ENCODE results near the gene HECA. TPM values are rescaled to one million over a fixed set of nuclear protein-coding genes. Genes with fewer than 3 reads are reported as not detected.
A peak's percentile ranks its signal among the peaks of the same experiment; 100 is the strongest.

Gene HECA
- total RNA-seq, 1 experiment from 2014 or later = 9.4 TPM

- 0 out of 2 replicates have a peak, but pooled peaks have one; percentile 24 for TF ChIP-seq MYBL2 (CRISPR knock-in tag; IDR thresholded peaks at IDR 0.05)
- TF ChIP-seq ZNF232 (CRISPR knock-in tag; IDR thresholded peaks at IDR 0.05) = peak; percentile 37; the same call in 1 of the 2 replicates
- 0 out of 2 replicates have a peak, but pooled peaks have one; percentile 9 for TF ChIP-seq TEAD1 (CRISPR knock-in tag; IDR thresholded peaks at IDR 0.05)
- no peak for TF ChIP-seq ZNF423 (CRISPR knock-in tag; IDR thresholded peaks at IDR 0.05)
These were observed at the start of gene HECA (continued) for GRCh38 chr6:139134817-139135577.

DNA sequence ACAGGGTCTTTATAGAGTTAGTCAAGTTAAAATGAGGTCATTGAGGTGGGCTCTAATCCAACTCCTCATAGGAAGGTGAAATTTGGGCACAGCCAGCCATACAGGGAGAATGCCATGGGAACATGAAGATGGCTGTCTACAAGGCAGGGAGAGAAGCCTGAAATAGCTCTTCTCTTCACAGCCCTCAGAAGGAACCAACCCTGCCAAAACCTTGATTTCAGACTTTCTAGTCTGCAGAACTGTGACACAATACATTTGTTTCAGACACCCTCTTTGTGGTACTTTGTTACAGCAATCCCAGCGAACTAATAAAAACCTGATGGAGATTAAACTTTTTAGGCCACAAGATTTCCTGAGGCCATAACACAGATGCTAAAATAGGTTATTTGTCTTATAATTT is 43.1 kb upstream of the HECA start:
- CTCF ChIA-PET = no interaction called here
- peaks cover 34% of the 10 kb centered on the region for H3K9me3 Mint-ChIP-seq
- POLR2A ChIA-PET = no interaction called here
- H3K27ac Mint-ChIP-seq = no peak overlapping the region
- no peak for ATAC-seq
- no peak overlapping the region for H3K4me3 Mint-ChIP-seq
- peaks cover 13% of the 10 kb centered on the region for H3K36me3 Mint-ChIP-seq
- no peak for DNase-seq (ENCODE audit: low spot score)
- no peaks in the 10 kb centered on the region for H3K4me1 Mint-ChIP-seq
- H3K27me3 Mint-ChIP-seq (ENCODE audit: low read depth) = no peaks in the 10 kb centered on the region
- no peak for TF ChIP-seq GTF2I (CRISPR knock-in tag; conservative IDR thresholded peaks at IDR 0.05)
- no peak for TF ChIP-seq MAX (CRISPR knock-in tag; IDR thresholded peaks at IDR 0.05)
- no peak for TF ChIP-seq STAT6 (CRISPR knock-in tag; conservative IDR thresholded peaks at IDR 0.05; ENCODE audit: low read depth)
- TF ChIP-seq TP53 (CRISPR knock-in tag; IDR thresholded peaks at IDR 0.05) = no peak
- TF ChIP-seq, protein P1, sequence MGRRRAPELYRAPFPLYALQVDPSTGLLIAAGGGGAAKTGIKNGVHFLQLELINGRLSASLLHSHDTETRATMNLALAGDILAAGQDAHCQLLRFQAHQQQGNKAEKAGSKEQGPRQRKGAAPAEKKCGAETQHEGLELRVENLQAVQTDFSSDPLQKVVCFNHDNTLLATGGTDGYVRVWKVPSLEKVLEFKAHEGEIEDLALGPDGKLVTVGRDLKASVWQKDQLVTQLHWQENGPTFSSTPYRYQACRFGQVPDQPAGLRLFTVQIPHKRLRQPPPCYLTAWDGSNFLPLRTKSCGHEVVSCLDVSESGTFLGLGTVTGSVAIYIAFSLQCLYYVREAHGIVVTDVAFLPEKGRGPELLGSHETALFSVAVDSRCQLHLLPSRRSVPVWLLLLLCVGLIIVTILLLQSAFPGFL (CRISPR knock-in tag; IDR thresholded peaks at IDR 0.05; ENCODE audit: borderline replicate concordance) = no peak
- TF ChIP-seq AR (CRISPR knock-in tag; IDR thresholded peaks at IDR 0.05) = no peak
- no peak for TF ChIP-seq ZNF671 (CRISPR knock-in tag; IDR thresholded peaks at IDR 0.05)
- TF ChIP-seq, protein P2, sequence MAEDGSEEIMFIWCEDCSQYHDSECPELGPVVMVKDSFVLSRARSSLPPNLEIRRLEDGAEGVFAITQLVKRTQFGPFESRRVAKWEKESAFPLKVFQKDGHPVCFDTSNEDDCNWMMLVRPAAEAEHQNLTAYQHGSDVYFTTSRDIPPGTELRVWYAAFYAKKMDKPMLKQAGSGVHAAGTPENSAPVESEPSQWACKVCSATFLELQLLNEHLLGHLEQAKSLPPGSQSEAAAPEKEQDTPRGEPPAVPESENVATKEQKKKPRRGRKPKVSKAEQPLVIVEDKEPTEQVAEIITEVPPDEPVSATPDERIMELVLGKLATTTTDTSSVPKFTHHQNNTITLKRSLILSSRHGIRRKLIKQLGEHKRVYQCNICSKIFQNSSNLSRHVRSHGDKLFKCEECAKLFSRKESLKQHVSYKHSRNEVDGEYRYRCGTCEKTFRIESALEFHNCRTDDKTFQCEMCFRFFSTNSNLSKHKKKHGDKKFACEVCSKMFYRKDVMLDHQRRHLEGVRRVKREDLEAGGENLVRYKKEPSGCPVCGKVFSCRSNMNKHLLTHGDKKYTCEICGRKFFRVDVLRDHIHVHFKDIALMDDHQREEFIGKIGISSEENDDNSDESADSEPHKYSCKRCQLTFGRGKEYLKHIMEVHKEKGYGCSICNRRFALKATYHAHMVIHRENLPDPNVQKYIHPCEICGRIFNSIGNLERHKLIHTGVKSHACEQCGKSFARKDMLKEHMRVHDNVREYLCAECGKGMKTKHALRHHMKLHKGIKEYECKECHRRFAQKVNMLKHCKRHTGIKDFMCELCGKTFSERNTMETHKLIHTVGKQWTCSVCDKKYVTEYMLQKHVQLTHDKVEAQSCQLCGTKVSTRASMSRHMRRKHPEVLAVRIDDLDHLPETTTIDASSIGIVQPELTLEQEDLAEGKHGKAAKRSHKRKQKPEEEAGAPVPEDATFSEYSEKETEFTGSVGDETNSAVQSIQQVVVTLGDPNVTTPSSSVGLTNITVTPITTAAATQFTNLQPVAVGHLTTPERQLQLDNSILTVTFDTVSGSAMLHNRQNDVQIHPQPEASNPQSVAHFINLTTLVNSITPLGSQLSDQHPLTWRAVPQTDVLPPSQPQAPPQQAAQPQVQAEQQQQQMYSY (CRISPR knock-in tag; IDR thresholded peaks at IDR 0.05) = no peak
- TF ChIP-seq, protein P3, sequence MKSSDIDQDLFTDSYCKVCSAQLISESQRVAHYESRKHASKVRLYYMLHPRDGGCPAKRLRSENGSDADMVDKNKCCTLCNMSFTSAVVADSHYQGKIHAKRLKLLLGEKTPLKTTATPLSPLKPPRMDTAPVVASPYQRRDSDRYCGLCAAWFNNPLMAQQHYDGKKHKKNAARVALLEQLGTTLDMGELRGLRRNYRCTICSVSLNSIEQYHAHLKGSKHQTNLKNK (CRISPR knock-in tag; IDR thresholded peaks at IDR 0.05) = no peak
- TF ChIP-seq ZNF121 (CRISPR knock-in tag; IDR thresholded peaks at IDR 0.05) = no peak
- TF ChIP-seq, protein P4, sequence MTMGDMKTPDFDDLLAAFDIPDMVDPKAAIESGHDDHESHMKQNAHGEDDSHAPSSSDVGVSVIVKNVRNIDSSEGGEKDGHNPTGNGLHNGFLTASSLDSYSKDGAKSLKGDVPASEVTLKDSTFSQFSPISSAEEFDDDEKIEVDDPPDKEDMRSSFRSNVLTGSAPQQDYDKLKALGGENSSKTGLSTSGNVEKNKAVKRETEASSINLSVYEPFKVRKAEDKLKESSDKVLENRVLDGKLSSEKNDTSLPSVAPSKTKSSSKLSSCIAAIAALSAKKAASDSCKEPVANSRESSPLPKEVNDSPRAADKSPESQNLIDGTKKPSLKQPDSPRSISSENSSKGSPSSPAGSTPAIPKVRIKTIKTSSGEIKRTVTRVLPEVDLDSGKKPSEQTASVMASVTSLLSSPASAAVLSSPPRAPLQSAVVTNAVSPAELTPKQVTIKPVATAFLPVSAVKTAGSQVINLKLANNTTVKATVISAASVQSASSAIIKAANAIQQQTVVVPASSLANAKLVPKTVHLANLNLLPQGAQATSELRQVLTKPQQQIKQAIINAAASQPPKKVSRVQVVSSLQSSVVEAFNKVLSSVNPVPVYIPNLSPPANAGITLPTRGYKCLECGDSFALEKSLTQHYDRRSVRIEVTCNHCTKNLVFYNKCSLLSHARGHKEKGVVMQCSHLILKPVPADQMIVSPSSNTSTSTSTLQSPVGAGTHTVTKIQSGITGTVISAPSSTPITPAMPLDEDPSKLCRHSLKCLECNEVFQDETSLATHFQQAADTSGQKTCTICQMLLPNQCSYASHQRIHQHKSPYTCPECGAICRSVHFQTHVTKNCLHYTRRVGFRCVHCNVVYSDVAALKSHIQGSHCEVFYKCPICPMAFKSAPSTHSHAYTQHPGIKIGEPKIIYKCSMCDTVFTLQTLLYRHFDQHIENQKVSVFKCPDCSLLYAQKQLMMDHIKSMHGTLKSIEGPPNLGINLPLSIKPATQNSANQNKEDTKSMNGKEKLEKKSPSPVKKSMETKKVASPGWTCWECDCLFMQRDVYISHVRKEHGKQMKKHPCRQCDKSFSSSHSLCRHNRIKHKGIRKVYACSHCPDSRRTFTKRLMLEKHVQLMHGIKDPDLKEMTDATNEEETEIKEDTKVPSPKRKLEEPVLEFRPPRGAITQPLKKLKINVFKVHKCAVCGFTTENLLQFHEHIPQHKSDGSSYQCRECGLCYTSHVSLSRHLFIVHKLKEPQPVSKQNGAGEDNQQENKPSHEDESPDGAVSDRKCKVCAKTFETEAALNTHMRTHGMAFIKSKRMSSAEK (CRISPR knock-in tag; IDR thresholded peaks at IDR 0.05; ENCODE audit: borderline replicate concordance) = no peak
- no peak for TF ChIP-seq FOXP1 (CRISPR knock-in tag; IDR thresholded peaks at IDR 0.05; ENCODE audit: borderline replicate concordance)
- TF ChIP-seq ZNF219 (CRISPR knock-in tag; IDR thresholded peaks at IDR 0.05; ENCODE audit: borderline replicate concordance) = no peak
- TF ChIP-seq IRF2 (CRISPR knock-in tag; IDR thresholded peaks at IDR 0.05; ENCODE audit: borderline replicate concordance, low read depth) = no peak
- no peak for TF ChIP-seq NFE2L1 (CRISPR knock-in tag; IDR thresholded peaks at IDR 0.05)
- TF ChIP-seq GABPB1 (CRISPR knock-in tag; IDR thresholded peaks at IDR 0.05) = no peak
- no peak for TF ChIP-seq FOXK1 (CRISPR knock-in tag; IDR thresholded peaks at IDR 0.05)
